ENCODE results near the gene ZDHHC11.
A peak's percentile ranks its signal among the peaks of the same experiment; 100 is the strongest.
"Not testable (repeated sequence)": the region's sequence is repeated elsewhere in the genome, so short reads cannot be mapped to it uniquely, and the experiment has no call there.

ZDHHC11 gene

DNA sequence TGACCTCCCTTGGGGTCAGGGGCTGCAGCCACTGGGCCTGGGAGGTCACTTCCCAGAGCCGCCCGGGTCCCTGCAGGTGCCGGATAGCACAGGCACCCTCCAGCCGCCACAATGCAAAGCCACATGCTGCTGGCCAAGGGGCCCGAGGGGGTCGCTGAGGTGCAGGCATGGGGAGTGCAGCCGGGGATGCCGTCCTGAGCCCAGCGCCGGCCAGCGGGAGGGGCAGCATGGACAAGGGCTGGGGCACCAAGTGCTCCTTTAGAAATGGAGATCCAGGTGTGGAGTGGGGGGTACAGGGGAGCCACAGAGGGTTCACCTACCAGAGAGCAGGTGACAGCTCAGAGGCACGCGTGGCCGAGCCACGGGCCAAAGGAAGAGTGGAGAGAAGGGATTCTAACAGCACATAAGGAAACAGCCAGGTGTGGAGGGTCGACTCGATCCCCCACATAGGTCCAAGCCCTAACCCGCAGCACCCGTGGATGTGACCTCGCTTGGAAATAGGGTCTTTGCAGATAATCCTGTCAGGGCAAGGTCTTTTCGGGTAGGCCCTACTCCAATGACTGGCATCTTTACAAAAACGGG, 90.9 kb downstream of the ZDHHC11 start:
- no peak for DNase-seq (ENCODE audit: low read depth)

DNA sequence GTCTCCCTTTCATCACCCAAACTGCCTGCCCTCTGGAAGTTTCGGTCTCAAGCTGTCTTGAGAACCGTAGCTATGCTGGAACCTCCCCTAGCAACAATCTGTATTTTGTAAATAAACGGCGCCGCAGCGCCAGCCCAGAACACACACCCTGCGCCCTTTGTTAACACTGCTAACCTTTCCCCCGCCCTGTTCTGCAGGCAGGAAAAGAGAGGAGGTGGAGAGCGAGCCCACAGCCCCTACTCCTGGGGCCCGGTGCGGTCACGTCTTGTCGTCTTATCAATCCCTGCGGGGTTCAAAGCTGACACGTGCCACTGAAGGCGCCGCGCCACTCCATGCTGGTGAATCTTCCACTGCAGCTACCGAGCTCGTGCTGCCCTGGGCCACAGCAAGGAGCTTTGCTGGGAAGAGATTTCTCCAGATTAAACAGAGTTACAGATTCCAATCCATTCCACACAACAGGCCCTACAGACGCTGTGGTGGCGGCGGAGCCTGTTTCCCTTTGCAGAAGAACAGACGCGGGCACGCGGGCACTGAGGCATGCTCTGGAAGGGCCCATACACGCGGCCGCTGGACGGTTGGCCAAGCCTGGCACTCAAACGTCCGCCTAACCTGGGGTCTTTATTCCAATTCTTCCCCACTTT, 91.6 kb downstream of the ZDHHC11 start:
- DNase-seq (ENCODE audit: low read depth) = peak; percentile 12

DNA sequence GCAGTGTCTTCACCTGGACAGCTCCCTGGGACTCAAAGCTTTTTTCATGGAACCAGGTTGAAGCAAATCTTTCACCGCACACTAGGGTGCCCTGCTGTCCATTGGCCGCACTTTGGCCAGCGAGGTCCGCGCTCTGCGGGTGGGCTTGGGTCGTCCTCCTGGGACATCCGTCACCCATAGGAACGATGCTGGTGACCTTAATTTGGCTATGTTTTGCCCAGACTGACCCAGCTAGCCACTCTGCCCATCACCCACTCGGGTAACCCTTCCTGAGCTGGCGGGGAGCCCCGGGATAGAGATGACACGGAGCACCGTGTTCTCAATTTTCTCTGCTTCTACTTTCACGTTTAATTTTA, 92.1 kb downstream of the ZDHHC11 start:
- DNase-seq (ENCODE audit: low read depth) = no peak

DNA sequence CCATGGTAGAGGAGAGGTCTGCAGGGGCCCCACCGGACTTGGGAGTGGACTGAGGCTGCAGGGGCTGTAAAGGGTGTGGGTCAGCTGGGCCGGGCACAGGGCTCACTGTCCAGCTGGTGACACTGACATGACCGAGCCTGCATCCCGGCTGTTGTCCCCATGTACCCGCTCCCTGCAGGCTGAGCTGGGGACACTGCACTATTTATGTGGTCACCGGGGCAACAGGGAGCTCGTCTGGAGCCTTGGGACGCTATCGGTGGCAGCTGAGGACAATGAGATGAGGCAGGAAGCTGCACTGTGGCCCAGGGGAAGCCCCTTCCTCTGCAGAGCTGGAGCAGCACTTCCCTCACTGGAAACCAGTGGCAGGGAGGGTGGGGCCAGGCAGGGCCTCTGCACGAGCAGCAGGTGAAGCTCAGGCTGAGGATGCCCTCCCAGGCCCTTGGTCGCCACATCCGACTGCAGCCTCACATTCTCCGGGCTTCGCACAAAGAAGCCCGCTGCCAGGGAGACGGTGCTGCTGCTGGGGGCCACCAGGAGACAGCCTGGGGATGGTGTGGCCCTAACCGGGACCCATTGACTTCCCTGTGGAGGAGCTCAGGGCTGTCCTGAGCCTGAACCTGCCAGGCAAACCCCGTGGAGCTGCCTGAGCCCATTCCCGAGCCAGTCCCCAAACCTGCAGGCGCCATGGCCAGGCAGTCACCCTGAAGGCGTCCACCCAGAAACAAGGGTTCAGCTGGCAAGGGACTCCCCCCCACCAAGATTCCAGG, 92.7 kb downstream of the ZDHHC11 start:
- DNase-seq (ENCODE audit: low read depth) = no peak

DNA sequence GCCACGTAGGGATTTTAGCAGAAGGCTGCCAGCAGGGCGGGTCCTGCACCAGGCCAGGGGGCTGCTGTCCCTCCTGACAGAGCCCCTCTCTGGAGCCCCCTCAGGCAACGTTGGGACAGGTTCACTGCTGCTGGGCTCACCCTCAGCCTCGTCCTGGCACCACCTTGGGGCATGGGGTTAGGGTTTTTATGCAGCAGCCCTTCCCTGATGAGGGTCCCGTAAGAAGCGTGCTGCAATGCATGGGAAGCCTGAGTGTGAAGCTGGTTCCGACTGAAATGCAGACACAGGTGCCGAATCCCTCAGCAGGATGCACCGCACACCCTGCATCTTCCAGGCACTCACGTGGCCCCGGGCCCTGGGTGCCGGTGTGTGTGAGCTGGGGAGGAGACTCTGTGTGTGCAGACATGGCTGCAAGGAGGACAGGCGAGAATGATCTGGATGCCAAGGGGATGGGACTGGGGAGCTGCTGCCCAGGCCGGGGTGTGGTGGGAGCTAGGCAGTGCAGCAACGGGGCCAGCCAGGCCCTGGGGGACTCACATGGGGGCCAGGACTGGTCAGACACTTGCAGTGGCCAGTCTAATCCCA, 93.3 kb downstream of the ZDHHC11 start:
- DNase-seq (ENCODE audit: low read depth) = no peak

DNA sequence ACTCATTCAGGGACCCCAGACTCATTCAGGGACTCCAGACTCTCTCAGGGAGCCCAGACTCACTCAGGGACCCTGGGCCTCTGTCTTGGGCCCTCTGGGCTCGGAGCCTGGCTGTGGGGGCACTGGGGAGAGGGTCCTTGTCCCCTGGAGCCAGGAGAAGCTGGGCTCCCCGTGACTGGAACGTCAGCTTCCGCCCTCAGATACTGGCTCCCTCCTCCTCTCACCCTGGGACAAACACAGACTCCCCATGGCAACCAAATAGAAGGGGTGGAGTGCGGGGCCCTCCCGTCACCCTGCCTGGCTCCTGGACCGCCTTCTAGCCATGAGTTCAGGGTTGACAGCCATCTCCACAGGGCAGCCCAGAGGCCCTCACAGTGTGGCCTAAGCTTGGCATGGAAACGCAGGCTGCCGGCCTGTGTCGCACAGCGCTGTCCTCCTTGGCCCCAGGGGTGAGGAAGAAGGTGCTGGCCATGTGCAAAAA, 93.9 kb downstream of the ZDHHC11 start:
- DNase-seq (ENCODE audit: low read depth) = no peak

DNA sequence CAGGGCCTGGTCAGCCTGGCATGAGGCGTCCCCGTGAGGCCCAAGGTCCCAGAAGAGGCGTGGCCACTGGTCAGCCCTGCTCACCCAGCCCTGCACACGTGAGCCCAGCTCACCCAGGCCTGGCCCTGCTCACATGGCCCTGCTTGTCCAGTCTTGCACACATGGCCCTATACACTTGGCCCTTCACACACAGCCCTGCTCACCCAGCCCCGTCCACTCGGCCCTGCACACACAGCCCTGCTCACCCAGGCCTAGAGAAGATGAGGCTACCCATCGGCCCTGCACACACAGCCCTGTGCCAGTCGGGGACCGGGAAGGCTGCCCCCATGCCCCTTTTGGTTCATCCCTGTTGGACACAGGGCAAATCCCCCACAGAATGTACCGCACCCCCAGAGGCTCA, 94.6 kb downstream of the ZDHHC11 start:
- DNase-seq (ENCODE audit: low read depth) = no peak

DNA sequence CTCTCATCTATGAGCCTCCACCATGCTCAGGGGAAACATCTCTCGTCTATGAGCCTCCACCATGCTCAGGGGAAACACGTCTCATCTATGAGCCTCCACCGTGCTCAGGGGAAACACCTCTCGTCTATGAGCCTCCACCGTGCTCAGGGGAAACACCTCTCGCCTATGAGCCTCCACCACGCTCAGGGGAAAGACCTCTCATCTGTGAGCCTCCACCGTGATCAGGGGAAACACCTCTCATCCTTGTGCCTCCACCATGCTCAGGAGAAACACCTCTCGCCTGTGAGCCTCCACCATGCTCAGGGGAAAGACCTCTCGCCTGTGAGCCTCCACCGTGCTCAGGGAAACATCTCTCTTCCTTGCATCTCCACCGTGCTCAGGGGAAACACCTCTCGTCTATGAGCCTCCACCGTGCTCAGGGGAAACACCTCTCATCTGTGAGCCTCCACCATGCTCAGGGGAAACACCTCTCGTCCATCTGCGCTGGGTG, 96.6 kb downstream of the ZDHHC11 start:
- not testable (repeated sequence) for DNase-seq (ENCODE audit: low read depth)

DNA sequence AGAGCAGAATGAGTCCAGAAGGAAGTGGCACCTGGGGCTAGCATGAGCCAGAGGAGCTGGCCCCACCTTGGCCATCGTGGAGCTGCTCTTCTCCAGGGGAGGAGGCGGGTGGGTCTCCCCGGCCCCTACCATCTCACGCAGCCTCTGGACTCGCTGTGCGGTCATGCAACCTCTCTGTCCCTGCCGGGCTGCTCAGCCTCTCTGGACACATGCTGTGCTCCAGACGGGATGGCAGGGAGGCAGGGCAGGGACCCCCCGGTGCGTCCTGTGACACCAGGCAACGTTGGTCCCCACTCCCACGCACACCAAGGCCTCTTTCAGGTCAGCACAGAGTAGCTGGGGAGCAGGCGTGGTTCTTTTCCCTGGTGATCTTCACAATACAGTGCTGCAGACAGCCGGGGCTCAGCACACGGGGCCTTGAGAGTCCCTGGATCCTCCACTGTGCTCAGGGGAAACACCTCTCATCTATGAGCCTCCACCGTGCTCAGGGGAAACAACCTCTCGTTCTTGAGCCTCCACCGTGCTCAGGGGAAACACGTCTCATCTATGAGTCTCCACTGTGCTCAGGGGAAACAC, 97.1 kb downstream of the ZDHHC11 start:
- not testable (repeated sequence) for DNase-seq (ENCODE audit: low read depth)

DNA sequence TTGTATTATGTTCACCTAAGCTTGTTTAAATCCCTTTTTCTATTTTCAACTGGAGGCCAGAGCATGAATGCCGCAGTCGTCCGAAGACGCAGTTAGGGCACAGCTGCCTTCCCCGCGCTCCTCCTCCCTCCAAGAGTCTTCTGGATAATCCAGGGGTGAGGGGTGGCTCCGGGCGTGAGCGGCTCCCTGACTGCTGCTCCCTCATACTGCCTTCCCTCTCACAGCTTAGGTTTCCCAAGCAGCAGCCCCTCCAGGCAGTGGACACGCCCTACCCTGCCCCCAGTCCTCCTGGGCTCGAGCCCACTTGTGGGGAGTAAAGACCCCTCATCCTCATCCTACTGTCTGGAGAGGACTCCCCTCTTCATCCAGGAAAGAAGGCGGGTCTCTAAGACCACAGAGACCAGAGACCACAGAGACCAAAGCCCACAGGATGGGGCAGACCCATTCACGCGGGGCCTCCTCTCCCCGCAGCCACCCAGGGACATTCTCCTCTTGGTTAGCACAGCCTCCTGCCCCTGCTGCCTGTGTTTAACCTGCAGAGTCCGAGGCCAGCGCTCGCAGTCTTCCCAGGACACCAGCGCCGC, 98.2 kb downstream of the ZDHHC11 start:
- DNase-seq (ENCODE audit: low read depth) = not testable (repeated sequence)

DNA sequence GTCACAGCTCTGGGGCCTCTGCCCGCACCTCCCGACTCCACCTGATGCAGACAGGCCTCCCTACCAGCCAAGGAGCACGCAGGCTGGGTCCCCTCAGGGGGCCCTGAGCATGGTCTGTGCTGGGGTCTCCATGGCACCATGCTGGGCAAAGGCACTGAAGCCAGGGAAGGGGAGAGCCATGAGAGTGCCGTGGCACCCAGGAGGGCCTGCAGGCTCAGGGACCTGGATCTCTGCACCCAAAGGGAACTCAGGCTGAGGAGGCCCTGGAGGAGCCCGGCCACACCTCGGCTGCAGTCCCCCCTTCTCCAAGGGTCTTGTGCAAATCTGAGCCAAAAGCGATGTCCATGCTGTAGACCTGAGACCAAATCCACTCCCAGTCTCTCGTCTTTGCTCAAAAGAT, 98.8 kb downstream of the ZDHHC11 start:
- not testable (repeated sequence) for DNase-seq (ENCODE audit: low read depth)

DNA sequence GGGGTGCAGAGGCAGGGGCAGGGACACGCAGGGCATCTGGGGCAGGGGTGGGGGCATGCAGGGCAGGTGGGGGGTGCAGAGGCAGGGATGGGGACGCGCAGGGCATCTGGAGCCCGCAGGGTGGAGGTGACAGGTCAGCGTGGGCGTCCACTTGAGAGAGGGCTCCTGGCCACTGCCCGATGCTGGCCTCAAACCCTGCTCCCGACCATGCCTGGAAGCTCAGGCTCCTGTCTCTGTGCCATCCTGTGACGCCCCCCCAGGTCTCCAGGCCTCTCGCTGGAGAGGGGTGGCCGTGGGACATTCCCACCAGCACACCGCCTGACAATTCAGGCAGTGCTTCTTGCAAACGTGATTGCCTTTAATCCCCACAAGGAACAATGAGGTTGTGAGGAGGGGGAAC, 99.3 kb downstream of the ZDHHC11 start:
- DNase-seq (ENCODE audit: low read depth) = no peak

DNA sequence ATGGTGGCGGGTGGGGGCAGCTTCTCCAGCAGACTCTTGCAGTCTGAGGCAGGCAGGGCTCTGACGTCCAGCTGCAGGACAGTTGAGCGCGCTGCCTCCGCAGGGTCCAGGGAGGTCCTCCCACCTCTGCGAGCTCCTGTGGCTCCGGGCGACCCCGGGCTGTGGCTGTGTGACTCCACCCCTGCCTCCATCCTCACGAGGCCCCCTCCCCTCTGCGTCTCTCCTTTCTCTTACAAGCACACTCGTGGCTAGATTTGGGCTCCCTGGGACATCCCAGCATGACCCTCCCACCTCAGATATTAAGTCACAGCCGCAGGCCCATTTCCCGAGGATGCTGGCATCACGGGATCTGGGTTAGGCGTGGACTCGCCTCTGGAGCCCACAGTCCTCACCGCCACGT, 100.6 kb downstream of the ZDHHC11 start:
- not testable (repeated sequence) for DNase-seq (ENCODE audit: low read depth)

DNA sequence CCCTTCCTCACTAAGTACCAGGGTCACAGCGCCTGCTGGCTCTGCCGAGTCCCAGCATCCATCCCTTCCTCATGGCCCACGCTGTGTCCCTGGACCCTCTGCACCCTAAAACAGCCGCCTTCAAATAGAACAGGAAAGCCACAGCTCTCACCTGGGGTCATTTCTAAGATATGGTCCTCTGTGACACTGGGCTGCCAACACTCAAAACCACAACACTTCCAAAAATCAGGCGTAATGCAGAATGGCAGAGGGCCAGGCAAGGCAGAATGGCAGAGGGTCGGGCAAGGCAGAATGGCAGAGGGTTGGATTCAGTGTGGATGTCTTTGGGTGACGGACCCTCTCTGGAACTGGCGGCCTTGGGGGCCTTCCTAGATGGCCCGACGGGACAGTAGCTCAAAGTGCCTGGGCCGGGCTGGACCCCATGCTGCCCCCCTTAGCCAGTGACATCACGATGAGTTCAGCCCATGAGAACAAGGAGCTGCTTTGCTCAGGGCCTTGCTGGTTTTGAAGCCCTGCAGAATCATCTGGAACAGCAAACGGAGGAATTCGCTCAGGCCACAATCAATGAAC, 101.6 kb downstream of the ZDHHC11 start:
- DNase-seq (ENCODE audit: low read depth) = no peak

DNA sequence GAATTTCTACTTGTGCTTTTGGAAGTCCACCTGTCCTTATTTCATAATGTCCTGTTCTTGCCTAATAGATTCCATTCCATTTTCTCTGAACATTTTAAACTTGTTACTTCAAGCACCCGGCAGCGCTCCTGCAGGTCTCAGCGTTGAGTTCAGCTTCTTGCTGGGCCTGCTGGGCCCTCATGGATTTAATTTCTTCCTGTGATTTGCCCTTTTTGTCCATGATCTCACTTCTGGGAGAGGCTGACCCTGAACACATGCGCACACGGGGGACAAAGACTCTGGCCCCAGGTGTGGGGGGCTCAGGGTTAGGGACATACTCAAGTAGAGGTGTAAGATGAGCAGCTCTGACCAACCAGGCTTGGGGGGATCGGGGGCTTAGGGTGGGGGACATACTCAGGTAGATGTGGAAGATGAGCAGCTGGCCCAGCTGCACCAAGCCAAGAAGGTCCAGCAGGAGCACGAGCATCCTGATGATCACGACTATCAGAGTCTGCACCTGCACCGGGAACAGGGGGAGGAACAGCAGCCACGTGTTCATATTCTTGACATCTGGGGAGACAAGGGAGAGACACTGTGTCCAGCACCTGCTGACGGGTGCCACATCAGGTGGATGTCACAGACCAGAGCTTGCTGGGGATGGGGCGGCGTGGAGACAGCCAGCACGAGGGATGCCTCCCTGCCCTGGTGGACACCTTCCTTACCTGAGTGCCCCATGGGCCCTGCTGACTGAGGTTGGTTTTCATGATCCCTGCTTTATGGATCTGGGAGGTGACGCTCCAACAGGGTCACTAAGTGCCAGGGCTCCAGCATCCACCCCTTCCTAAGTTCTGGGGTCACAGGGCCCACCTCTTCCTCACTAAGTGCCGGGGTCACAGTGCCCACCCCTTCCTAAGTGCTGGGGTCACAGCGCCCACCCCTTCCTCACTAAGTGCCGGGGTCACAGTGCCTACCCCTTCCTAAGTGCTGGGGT, 102.5 kb downstream of the ZDHHC11 start:
- not testable (repeated sequence) for DNase-seq (ENCODE audit: low read depth)

DNA sequence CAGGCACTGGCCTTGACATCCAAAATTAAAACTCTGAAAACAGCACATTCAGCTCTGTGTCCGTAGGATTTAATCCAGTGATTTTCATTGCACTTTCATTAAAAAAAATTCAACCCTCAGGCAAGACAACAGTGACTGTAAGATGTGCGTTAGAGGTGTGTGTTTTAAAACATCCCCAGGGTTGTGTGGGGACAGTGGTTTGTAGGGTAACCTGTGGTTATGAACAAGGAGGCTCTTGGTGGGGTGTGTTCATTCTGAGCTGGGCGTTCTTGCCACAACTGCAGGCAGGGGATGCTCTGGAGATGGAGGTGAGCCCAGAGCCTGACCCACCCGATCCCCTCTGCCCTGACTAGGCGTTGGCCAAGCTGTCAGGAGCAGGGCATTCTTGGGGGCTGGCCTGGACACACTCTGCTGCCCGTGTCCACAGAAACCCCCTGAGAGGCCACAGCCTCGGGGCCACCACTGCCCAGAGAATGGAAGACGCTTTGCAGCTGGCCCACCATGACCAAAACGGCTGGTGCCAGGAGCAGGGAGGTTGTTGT, 103.4 kb downstream of the ZDHHC11 start:
- not testable (repeated sequence) for DNase-seq (ENCODE audit: low read depth)

DNA sequence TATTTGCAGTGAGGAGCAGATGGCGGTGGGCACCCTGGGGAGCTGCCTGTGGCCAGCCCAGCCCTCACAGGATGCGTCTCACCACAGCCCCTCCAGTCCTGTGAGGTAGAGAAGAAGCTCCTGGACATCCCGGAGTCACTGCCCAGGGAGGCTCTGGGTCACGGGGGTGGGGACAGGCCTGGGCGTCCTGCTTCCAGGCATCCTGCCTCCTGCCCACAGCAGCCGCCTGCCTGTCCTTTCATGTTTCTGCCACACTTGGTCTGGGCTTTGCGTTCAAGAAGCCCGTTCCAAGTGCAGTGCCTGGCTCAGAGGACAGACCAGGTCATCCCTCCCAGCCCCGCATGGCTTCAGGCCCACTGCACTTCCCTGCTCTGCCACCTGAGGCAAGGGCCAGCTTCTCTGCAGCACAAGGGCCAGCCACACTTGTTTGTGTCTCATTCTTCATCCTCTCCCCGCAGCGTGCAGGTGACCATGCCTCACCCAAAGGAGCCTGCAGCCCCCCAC, 104.5 kb downstream of the ZDHHC11 start:
- DNase-seq (ENCODE audit: low read depth) = no peak

All from GM04504 (cell line).